Stimulated activated CD4-positive, alpha-beta T cell treated with anti-CD3 and anti-CD28 coated beads, TNF-alpha, amount 100 ng/mL, for 48 hours (primary cell): ENCODE data around the gene ARHGAP6.
"Not testable (repeated sequence)": the region's sequence is repeated elsewhere in the genome, so short reads cannot be mapped to it uniquely, and the experiment has no call there.

Source experiments
- DNase-seq, 3 donors: peaks; one replicate each; pipeline ENCODE4 v3.0.0-alpha.2; 2020; ENCODE audit warnings: low read depth in 3 of 3

ARHGAP6 gene

DNA sequence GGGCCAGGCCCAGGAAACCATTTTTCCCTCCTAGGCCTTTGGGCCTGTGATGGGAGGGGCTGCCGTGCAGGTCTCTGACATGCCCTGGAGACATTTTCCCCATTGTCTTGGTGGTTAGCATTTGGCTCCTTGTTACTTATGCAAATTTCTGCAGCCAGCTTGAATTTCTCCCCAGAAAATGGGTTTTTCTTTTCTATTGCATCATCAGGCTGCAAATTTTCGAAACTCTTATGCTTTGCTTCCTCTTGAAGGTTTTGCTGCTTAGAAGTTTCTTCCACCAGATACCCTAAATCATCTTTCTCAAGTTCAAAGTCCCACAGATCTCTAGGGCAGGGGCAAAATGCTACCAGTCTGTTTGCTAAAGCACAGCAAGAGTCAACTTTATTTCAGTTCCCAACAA lies 430.3 kb downstream of the ARHGAP6 start:
- not testable (repeated sequence) for DNase-seq

DNA sequence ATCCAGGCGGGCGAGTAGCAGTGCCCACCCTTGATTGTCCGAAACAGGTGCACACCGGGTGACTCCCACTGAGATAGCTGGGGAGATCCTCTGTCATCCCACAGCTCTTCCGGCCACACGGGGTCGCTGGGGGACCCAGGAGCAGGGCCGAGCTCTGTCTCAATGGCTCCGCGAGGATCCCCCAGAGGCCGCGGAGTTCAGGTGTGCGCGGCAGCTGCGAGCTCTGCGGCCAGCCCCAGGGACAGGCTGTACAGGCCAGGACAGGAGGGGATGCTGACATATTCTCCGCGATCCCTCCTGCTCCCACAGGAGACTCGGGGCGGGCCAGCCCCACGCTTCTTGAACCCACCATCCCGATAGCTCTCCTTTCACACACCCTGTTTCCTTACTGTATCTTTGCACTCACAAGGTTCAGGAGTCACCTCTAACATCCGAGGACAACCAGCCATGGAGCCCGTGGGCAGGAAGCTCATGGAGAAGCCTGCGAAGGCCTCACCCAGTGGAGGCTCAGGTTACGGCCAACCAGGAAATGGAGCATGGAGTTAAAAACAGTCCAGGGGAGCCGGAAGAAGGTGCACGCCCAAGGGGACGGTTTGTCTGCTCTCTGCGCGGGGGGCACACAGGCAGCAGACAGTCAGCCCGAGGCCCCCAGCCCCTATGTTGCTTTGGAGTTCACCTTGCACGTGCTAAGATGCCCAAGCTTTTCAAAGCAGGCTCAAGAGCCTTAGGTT lies 450.4 kb downstream of the ARHGAP6 start:
- no peak for DNase-seq

GRCh38 chrX:11214346-11215190 lies 451.2 kb downstream of the ARHGAP6 start:
- DNase-seq, result no peak

DNA sequence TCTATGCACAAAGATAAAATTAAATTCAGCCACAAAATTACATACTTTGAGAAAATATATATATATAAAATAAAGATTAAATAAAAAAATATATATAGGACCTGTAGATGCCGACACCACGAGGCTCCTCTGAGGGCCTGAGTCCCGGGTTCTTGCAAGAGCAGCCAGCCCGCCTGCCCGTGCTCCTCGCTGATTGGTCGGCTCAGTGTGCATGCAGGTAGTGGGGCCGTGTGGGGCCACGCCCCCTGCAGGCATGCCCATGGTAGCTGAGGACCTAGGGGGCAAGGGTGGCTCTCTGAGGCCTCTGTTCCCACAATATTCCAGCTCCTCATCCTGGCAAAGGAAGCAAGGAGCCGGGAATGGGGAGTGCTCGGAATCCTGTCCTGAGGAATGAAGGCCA lies 453.0 kb downstream of the ARHGAP6 start:
- DNase-seq, result no peak

DNA sequence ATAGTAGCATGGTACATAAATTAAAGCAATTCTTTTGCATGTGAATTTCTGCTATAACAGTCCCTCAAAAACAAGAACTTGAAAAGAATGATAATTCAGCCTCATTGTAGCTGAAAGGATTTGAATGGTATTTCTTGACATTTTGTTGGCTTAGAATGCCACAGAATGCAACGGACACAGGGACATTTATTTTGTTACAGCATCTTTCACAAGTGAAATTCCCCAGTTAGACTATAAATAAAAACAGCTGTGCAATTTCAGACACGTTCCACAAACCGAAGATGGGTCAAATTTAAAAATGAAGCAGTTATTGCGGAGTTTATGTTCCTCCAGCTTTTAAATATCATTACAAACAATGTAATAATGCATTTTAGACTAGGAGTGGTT lies 455.3 kb downstream of the ARHGAP6 start:
- DNase-seq, result no peak

DNA sequence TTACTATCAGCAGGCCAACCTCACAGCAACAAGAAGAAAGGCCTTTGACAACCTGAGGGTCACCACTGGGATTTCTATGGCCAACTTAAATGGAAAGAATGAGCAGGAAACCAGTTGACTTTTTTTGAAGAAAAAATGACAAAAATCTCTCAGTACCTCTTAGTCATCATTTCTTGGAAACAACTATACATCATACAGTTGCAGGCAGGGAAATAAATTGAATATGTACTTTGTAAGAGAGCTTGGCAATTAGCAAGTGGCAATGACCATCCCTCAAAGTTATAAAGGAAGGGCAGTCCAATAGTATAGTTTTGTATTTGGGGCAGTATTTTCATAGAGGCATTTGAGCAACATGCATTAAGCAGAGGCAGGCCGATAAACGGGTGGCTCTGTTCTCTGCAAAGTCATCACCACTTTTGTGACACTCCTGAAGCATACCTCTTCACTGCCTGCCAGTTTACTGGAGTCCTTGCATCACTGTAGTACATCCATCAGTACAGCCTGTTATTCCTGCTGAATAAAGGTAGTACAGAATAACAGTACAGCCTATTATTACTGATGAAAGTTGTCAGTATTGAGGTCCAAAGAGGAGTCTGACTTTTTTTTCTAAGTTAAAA lies 455.8 kb downstream of the ARHGAP6 start:
- no peak for DNase-seq

- DNase-seq, result no peak
These were observed 459.0 kb downstream of the ARHGAP6 start for GRCh38 chrX:11206716-11207115.

- DNase-seq, result no peak
These were observed 459.9 kb downstream of the ARHGAP6 start for GRCh38 chrX:11205796-11206195.

GRCh38 chrX:11197671-11198070 lies 468.0 kb downstream of the ARHGAP6 start:
- DNase-seq, result no peak

DNA sequence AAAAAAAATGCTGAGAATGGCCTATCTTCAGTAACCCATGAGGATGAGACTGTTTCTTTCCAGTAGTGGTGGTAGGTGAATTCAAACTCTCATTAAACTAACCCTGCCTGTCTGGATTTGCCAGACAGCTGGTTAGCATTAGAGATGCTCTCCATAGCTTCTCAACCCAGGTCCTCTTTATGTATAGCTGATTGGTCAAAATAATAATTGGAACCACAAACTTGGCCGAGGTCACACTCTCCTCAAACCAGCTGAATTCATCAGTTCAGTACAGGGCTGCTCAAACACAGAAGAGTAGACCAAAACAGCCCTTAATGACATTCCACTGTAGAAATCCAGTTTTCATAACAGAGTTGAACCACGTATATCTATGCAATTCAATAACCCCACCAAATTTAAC lies 469.2 kb downstream of the ARHGAP6 start:
- no peak for DNase-seq

- no peak for DNase-seq
These were observed 472.7 kb downstream of the ARHGAP6 start for GRCh38 chrX:11193035-11193469.

GRCh38 chrX:11190745-11191510 lies 474.8 kb downstream of the ARHGAP6 start:
- DNase-seq, result no peak

DNA sequence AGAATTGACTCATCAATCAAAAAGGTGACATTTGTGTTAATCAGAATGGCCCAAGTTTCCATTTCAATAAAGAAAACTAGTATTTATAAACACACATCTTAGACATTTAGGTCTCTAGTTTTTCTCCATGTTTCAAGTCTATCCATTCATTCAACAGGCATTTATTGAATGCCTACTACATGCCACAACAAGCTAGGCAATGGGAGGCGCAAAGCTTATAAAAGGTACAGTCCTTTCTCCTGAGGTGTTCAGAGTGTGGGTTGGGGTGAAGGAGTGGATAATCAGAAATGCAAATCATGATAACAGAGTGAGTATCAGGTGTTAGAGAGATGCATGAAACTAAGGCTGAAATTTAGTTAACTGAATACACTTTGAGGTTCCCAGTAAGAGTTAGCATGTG lies 476.6 kb downstream of the ARHGAP6 start:
- no peak for DNase-seq

DNA sequence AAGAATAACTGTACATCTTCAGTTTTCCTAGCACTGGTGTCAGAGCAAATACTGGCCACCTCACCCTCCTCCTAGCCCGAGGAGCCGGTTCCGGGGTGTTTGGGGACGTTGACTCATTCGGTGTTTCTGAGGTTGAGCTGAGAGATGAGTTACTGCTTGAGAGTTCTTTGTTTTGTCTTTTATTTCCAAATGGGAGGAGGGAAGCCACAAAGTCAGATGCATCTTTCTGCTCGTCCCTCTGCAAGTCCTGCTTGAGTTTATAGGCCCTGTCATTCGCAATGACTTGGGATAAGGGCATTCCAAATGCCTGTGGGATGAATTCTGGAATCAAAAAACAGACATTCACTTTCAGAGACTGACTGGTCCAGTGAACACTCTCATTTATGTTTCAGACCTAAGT lies 477.1 kb downstream of the ARHGAP6 start:
- no peak for DNase-seq

- DNase-seq, result no peak
These were observed 478.7 kb downstream of the ARHGAP6 start for GRCh38 chrX:11187001-11187400.

DNA sequence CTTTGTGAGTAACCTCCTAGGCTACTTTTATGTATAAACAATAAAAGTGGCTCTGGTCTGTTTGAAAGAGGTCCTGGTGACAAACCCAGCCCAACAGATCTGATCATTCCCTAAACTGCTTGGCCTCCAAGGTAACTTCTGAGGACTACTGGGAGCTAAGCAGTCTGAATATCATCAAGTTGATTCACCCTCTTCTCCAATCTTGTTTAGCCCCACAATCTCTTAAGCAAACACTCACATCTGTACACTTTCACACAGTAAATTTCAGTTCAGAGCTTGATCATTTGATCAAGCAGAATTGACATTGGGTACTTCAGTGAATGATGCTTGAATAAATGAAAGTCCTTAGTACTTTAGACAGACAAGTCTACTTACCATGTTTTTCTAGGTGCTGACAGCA lies 479.9 kb downstream of the ARHGAP6 start:
- DNase-seq, result no peak

DNA sequence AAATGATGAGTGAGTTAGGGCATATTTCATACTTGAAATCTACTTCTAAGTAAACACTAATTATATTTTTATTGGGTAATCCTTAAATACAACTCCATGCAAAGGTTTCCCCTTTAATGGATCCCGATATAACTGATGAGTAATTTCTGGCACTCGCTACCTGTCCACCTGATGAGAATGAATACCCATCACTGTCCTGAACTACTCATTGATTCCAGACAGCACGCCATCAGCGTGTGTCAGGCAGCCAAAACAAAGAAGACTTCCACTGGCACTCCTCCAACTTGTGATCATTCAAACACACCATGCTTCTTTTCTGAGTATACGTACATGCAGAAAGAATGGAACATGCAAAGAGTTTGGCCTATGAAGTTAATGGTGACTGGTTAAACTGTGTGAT lies 485.1 kb downstream of the ARHGAP6 start:
- no peak for DNase-seq

GRCh38 chrX:11172415-11172814 lies 493.3 kb downstream of the ARHGAP6 start:
- DNase-seq, result no peak

- DNase-seq, result no peak
These were observed 493.8 kb downstream of the ARHGAP6 start for GRCh38 chrX:11171956-11172355.

DNA sequence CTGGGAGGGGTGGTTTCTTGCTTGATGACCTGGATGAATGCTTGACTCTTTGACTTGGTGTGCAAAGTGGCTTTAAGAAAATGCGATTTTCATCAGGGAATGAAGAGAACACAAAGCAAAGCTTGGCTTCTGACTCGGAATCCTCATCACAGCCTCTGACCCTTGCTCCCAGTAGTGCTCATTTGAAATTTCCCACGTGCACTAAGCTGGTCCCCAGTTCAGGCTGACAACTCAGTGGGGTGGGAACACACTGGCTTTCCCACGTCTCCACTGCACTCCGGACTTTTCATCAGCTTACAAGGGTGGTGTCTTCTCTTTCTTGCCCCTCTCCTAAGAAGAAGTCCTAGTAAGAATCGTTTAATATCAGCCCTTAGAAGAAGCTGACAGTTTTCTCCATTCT lies 501.3 kb downstream of the ARHGAP6 start:
- no peak for DNase-seq

GRCh38 chrX:11159149-11159548 lies 506.6 kb downstream of the ARHGAP6 start:
- no peak for DNase-seq
